Measurements from ENCODE around the gene THSD4. TPM values are rescaled to one million over a fixed set of nuclear protein-coding genes. Genes with fewer than 3 reads are reported as not detected.
A peak's percentile ranks its signal among the peaks of the same experiment; 100 is the strongest.

THSD4 gene
- total and polyA plus RNA-seq, 2 donors (not counting 1 experiment from before 2014, with no cell fraction given) = 43.1 to 95.5 TPM

DNA sequence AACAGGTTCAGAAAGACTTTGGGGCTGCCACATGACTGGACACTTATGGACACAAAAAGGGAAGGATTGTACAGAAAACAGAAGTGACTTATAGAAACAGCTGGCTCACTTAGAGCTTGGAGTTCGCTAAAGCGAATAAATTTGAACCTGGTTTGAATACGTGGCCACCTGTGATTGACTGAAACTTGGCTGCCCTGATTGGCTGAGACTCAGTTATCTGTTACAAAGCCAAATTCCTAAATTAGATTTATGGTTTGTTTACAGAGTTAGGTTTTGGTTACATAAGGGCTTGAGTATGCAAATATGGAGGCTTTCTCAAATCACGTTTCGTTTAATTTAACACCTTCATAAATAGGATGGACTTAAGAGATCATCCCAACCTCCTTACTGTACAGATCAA is 270.2 kb downstream of the THSD4 start:
- no peaks in the 10 kb centered on the region for H3K27me3 ChIP-seq (ENCODE audit: control insufficient read depth, insufficient read depth, low read length)
- H3K9ac ChIP-seq (ENCODE audit: insufficient read depth, low read length) = no peak overlapping the region
- peaks cover 10% of the 10 kb centered on the region for H3K4me1 ChIP-seq (ENCODE audit: control insufficient read depth, extremely low read depth, insufficient read depth, low read length)
- DNase-seq (ENCODE audit: low read depth in 2 of 2) = peak in 1 of 2 donors; percentile 23
- H3K9me3 ChIP-seq (ENCODE audit: control insufficient read depth, insufficient read depth, low read depth, low read length) = no peaks in the 10 kb centered on the region
- no peak overlapping the region for H3K4me3 ChIP-seq (replicated peaks in 1 of 4; ENCODE audit: control extremely low read depth in 1 of 4, insufficient read depth in 1 of 4, low read depth in 3 of 4, low read length in 4 of 4)
- no peaks in the 10 kb centered on the region for H3K36me3 ChIP-seq (ENCODE audit: control insufficient read depth, insufficient read depth, low read length)
- H3K27ac ChIP-seq (ENCODE audit: insufficient read depth, low read length) = no peak overlapping the region
- TF ChIP-seq EZH2 (IDR thresholded peaks at IDR 0.05; ENCODE audit: low read length, missing control alignments) = no peak
- TF ChIP-seq, protein P1, sequence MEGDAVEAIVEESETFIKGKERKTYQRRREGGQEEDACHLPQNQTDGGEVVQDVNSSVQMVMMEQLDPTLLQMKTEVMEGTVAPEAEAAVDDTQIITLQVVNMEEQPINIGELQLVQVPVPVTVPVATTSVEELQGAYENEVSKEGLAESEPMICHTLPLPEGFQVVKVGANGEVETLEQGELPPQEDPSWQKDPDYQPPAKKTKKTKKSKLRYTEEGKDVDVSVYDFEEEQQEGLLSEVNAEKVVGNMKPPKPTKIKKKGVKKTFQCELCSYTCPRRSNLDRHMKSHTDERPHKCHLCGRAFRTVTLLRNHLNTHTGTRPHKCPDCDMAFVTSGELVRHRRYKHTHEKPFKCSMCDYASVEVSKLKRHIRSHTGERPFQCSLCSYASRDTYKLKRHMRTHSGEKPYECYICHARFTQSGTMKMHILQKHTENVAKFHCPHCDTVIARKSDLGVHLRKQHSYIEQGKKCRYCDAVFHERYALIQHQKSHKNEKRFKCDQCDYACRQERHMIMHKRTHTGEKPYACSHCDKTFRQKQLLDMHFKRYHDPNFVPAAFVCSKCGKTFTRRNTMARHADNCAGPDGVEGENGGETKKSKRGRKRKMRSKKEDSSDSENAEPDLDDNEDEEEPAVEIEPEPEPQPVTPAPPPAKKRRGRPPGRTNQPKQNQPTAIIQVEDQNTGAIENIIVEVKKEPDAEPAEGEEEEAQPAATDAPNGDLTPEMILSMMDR (conservative IDR thresholded peaks at IDR 0.05 in 1 of 2, IDR thresholded peaks at IDR 0.05 in 1 of 2; ENCODE audit: low read depth in 1 of 2, low read length in 2 of 2) = no peak
- H2AFZ ChIP-seq (ENCODE audit: low read length) = no peak overlapping the region
- H3K4me2 ChIP-seq (ENCODE audit: extremely low read depth, insufficient read depth, low read length) = no peak overlapping the region
- no peaks in the 10 kb centered on the region for H3K79me2 ChIP-seq (ENCODE audit: control insufficient read depth, insufficient read depth, low read length)
- no peaks in the 10 kb centered on the region for H4K20me1 ChIP-seq (ENCODE audit: control insufficient read depth, extremely low read depth, insufficient read depth, low read length)

DNA sequence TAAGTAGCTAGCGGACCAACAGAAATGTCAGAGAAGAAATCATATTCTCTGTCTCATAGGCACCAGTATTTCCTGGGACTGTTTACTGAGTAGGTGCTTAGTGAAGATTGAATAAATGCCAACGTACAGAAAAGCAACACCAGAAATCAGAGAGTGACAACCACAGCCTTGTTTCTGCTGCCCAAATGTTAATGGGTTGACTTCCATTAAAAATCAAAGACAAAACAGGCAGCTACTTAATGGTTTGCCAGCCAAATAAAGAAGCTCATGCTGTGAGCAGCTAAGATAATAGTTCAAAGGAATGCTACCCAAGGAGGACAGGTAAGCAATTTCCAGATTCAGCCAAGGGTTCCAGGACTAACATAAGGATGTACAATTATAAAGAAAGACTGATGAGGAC is 270.7 kb downstream of the THSD4 start:
- Histone ChIP-seq H3K4me2 (ENCODE audit: extremely low read depth, insufficient read depth, low read length) (no peak overlapping the region), H3K4me3 (replicated peaks in 1 of 4; ENCODE audit: control extremely low read depth in 1 of 4, insufficient read depth in 1 of 4, low read depth in 3 of 4, low read length in 4 of 4) (no peak overlapping the region), H2AFZ (ENCODE audit: low read length) (no peak overlapping the region), H3K27me3 (ENCODE audit: control insufficient read depth, insufficient read depth, low read length) (no peaks in the 10 kb centered on the region), H4K20me1 (ENCODE audit: control insufficient read depth, extremely low read depth, insufficient read depth, low read length) (no peaks in the 10 kb centered on the region), H3K36me3 (ENCODE audit: control insufficient read depth, insufficient read depth, low read length) (no peaks in the 10 kb centered on the region), H3K4me1 (ENCODE audit: control insufficient read depth, extremely low read depth, insufficient read depth, low read length) (peaks cover 10% of the 10 kb centered on the region), H3K9me3 (ENCODE audit: control insufficient read depth, insufficient read depth, low read depth, low read length) (no peaks in the 10 kb centered on the region), H3K9ac (ENCODE audit: insufficient read depth, low read length) (no peak overlapping the region), H3K79me2 (ENCODE audit: control insufficient read depth, insufficient read depth, low read length) (no peaks in the 10 kb centered on the region), H3K27ac (ENCODE audit: insufficient read depth, low read length) (no peak overlapping the region)
- TF ChIP-seq EZH2 (IDR thresholded peaks at IDR 0.05; ENCODE audit: low read length, missing control alignments) = no peak
- TF ChIP-seq, protein P1 (conservative IDR thresholded peaks at IDR 0.05 in 1 of 2, IDR thresholded peaks at IDR 0.05 in 1 of 2; ENCODE audit: low read depth in 1 of 2, low read length in 2 of 2) = no peak
- no peak for DNase-seq (ENCODE audit: low read depth in 2 of 2)

GRCh38 chr15:71386448-71387236 is 271.4 kb downstream of the THSD4 start:
- DNase-seq (ENCODE audit: low read depth in 2 of 2) = peak in 1 of 2 donors; percentile 68
- Histone ChIP-seq H3K9ac (ENCODE audit: insufficient read depth, low read length) (no peak overlapping the region), H3K4me3 (replicated peaks in 1 of 4; ENCODE audit: control extremely low read depth in 1 of 4, insufficient read depth in 1 of 4, low read depth in 3 of 4, low read length in 4 of 4) (no peak overlapping the region), H3K4me1 (ENCODE audit: control insufficient read depth, extremely low read depth, insufficient read depth, low read length) (peaks cover 10% of the 10 kb centered on the region), H4K20me1 (ENCODE audit: control insufficient read depth, extremely low read depth, insufficient read depth, low read length) (no peaks in the 10 kb centered on the region), H3K4me2 (ENCODE audit: extremely low read depth, insufficient read depth, low read length) (no peak overlapping the region), H3K36me3 (ENCODE audit: control insufficient read depth, insufficient read depth, low read length) (no peaks in the 10 kb centered on the region), H3K79me2 (ENCODE audit: control insufficient read depth, insufficient read depth, low read length) (no peaks in the 10 kb centered on the region), H3K9me3 (ENCODE audit: control insufficient read depth, insufficient read depth, low read depth, low read length) (no peaks in the 10 kb centered on the region), H3K27me3 (ENCODE audit: control insufficient read depth, insufficient read depth, low read length) (no peaks in the 10 kb centered on the region), H2AFZ (ENCODE audit: low read length) (no peak overlapping the region), H3K27ac (ENCODE audit: insufficient read depth, low read length) (no peak overlapping the region)
- TF ChIP-seq EZH2 (IDR thresholded peaks at IDR 0.05; ENCODE audit: low read length, missing control alignments) = no peak
- TF ChIP-seq, protein P1 (conservative IDR thresholded peaks at IDR 0.05 in 1 of 2, IDR thresholded peaks at IDR 0.05 in 1 of 2; ENCODE audit: low read depth in 1 of 2, low read length in 2 of 2) = peak; percentile 25 to 49

Measured in fibroblast of lung (primary cell).